Measurements from ENCODE around the gene STRN4. TPM values are rescaled to one million over a fixed set of nuclear protein-coding genes. Genes with fewer than 3 reads are reported as not detected.

STRN4 gene
- total RNA-seq, 1 experiment from 2014 or later = 37.5 TPM

DNA sequence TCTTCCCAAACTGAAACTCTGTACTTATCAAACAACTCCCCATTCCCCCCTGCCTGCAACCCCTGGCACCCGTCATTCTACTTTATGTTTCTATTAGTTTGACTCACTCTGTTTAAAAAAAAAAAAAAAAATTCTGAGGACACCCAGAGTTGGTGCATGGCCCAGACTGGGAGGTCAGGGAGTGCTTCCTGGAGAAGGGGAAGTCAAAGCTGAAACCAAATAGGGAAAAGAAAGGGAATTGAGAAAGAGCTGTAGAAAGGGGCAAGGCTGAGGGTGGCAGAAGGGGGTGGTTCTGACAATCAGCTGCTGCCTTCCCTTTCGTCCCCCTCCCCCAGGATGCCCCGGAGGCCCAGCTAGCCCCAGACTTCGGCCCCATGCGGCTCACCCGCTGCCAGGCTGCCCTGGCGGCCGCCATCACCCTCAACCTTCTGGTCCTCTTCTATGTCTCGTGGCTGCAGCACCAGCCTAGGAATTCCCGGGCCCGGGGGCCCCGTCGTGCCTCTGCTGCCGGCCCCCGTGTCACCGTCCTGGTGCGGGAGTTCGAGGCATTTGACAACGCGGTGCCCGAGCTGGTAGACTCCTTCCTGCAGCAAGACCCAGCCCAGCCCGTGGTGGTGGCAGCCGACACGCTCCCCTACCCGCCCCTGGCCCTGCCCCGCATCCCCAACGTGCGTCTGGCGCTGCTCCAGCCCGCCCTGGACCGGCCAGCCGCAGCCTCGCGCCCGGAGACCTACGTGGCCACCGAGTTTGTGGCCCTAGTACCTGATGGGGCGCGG lies 9.0 kb upstream of the STRN4 start:
- H2AFZ ChIP-seq (ENCODE audit: low read length) = no peak overlapping the region

DNA sequence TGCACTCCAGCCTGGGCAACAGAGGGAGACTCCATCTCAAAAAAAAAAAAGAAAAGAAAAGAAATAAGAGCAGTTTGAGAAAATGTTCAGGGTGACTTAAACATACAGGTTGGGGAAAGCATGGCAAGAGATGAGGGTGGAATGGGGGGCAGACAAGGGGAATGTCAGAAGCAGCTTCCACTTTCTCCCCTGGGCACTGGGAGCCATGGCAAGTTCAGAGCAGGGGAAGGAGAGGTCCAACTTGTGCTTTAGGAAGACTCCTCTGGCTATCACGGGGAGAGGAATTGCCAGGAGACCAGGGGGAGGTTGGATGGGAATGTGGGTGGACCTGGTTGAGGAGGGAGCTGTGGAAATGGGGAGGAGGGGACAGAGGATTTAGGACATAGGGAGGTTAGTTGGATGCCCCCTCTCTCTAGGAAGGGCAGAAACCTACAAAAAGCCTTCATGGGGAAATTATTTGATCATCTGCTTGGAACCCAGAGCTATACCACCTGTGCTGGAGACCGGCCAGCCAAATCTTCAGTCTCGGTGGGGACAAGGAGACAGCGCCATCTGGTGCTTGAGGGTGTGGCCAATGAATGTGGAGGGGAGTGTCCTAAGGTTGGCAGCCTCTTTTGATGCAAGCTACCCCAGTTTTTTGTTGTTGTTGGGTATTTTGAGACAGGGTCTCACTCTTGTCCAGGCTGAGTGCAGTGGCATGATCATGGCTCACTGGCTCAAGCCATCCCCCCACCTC lies 7.3 kb upstream of the STRN4 start:
- Histone ChIP-seq H2AFZ (ENCODE audit: low read length) (no peak overlapping the region), H4K20me1 (ENCODE audit: insufficient read depth, low read depth, low read length) (no peaks in the 10 kb centered on the region), H3K9me2 (replicated peaks; ENCODE audit: insufficient read depth, low read length) (no peaks in the 10 kb centered on the region), H3K36me3 (ENCODE audit: insufficient read depth, low read length) (0 out of 2 replicates have a peak, but pooled peaks cover 4% of the 10 kb centered on the region), H3K4me1 (ENCODE audit: low read length) (peaks cover 4% of the 10 kb centered on the region), H3K4me2 (ENCODE audit: low read depth, low read length, poor library complexity, severe bottlenecking) (no peak overlapping the region), H3K79me2 (ENCODE audit: low read length) (no peaks in the 10 kb centered on the region), H3K9ac (ENCODE audit: low read length) (no peak overlapping the region), H3K9me3 (ENCODE audit: low read length) (no peaks in the 10 kb centered on the region), H3K4me3 (ENCODE audit: low read length) (no peak overlapping the region), H3K27me3 (ENCODE audit: low read length) (no peaks in the 10 kb centered on the region), H3K27ac (ENCODE audit: low read length) (no peak overlapping the region)
- peak; percentile 92 for DNase-seq

More for the DNA sequence above, 9.0 kb upstream of the STRN4 start:
- Histone ChIP-seq H4K20me1 (ENCODE audit: insufficient read depth, low read depth, low read length) (no peaks in the 10 kb centered on the region), H3K79me2 (ENCODE audit: low read length) (no peaks in the 10 kb centered on the region), H3K4me3 (ENCODE audit: low read length) (no peak overlapping the region), H3K9me2 (replicated peaks; ENCODE audit: insufficient read depth, low read length) (no peaks in the 10 kb centered on the region), H3K9me3 (ENCODE audit: low read length) (no peaks in the 10 kb centered on the region), H3K4me1 (ENCODE audit: low read length) (peaks cover 4% of the 10 kb centered on the region), H3K9ac (ENCODE audit: low read length) (no peak overlapping the region), H3K36me3 (ENCODE audit: insufficient read depth, low read length) (0 out of 2 replicates have a peak, but pooled peaks cover 4% of the 10 kb centered on the region), H3K4me2 (ENCODE audit: low read depth, low read length, poor library complexity, severe bottlenecking) (no peak overlapping the region), H3K27ac (ENCODE audit: low read length) (no peak overlapping the region), H3K27me3 (ENCODE audit: low read length) (no peaks in the 10 kb centered on the region)
- no peak for DNase-seq

DNA sequence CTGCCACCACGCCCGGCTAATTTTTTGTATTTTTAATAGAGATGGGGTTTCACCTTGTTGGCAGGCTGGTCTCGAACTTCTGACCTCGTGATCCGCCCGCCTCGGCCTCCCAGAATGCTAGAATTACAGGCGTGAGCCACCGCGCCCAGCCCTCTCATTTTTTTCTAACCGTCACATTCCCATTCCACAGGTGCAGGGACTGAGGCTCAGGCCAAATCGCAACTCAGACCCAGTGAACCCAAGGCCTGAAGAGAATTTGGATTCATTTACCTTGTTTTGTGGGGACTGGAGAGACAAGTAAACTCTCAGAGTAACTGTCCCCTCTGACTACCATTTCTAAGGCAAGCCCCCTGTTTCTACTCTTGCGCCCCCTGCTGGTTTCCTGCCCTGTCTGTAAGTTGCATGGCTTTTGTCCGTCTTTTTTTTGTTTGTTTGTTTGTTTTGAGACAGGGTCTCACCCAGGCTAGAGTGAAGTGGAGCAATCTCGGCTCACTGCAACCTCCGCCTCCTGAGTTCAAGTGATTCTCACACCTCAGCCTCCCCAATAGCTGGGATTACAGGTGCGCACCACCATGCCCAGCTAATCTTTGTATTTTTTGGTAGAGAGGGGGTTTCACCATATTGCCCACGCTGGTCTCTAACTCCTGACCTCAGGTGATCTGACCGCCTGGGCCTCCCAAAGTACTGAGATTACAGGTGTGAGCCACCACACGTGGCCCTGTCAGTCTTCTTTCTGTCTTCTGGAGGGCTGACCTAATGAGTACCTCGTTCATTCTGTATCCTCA lies 2.3 kb upstream of the STRN4 start:
- Histone ChIP-seq H3K79me2 (ENCODE audit: low read length) (peaks cover 39% of the 10 kb centered on the region), H3K4me2 (ENCODE audit: low read depth, low read length, poor library complexity, severe bottlenecking) (no peak overlapping the region), H3K4me3 (ENCODE audit: low read length) (no peak overlapping the region), H3K36me3 (ENCODE audit: insufficient read depth, low read length) (0 out of 2 replicates have a peak, but pooled peaks cover 4% of the 10 kb centered on the region), H3K9ac (ENCODE audit: low read length) (no peak overlapping the region), H3K9me3 (ENCODE audit: low read length) (no peaks in the 10 kb centered on the region), H4K20me1 (ENCODE audit: insufficient read depth, low read depth, low read length) (peaks cover 19% of the 10 kb centered on the region), H3K9me2 (replicated peaks; ENCODE audit: insufficient read depth, low read length) (no peaks in the 10 kb centered on the region), H3K27me3 (ENCODE audit: low read length) (no peaks in the 10 kb centered on the region), H3K4me1 (ENCODE audit: low read length) (peaks cover 29% of the 10 kb centered on the region), H2AFZ (ENCODE audit: low read length) (no peak overlapping the region), H3K27ac (ENCODE audit: low read length) (no peak overlapping the region)
- DNase-seq = peak; percentile 88

DNA sequence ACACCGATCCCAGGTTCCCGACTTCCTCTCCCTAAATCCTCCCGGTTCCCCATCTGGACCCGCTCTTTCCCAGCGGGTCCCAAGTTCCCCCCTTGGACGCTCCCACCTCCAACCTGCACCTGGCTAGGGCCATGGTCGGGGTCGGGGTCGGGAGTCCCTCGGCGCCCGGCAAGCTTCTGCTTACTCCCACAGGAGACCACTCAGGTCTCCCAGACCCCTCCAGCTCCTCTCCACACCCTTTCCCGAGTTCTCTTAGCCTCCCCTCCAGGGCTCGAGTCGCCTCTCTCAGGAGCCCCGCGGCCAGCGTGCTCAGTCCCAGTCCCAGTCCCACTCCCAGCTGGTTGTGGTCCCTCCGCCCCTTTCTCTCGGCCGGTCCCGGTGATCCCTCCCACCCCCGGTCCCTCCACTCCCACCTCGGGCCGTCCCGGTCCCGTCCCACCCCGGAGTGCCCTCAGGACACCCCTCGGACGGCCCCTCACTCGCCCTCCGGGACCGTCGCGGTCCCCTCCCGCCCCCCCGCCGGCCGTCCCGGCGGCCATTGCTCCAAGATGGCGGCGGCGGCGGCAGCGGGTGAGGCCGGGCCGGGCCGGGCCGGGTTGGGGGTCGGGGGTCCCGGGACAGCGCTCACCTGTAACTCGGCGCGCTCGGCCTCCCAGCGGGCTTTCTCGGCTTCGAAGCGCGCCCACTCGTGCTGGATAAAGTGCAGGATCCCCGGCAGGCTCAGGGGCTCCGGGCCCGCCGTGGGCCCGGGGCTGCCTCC lies 549 bp downstream of the STRN4 start, which contains the start of gene FKRP:
Gene FKRP (plus strand): TSS at position 537 of the 760 bp plus-strand sequence. CDS start 9,394 bp downstream, outside the sequence.
- Histone ChIP-seq H3K27ac (ENCODE audit: low read length) (peak within 1 kb of the TSS; percentile 67), H4K20me1 (ENCODE audit: insufficient read depth, low read depth, low read length) (peaks cover 44% of the 10 kb centered on the region), H2AFZ (ENCODE audit: low read length) (peak within 1 kb of the TSS; percentile 83; the same call in 1 of the 2 replicates), H3K36me3 (ENCODE audit: insufficient read depth, low read length) (peaks cover 5% of the 10 kb centered on the region), H3K4me3 (ENCODE audit: low read length) (peak within 1 kb of the TSS; percentile 98), H3K4me2 (ENCODE audit: low read depth, low read length, poor library complexity, severe bottlenecking) (peak within 1 kb of the TSS; percentile 96), H3K79me2 (ENCODE audit: low read length) (peaks cover 67% of the 10 kb centered on the region), H3K27me3 (ENCODE audit: low read length) (no peaks in the 10 kb centered on the region), H3K9me3 (ENCODE audit: low read length) (no peaks in the 10 kb centered on the region), H3K9me2 (replicated peaks; ENCODE audit: insufficient read depth, low read length) (no peaks in the 10 kb centered on the region), H3K4me1 (ENCODE audit: low read length) (peaks cover 31% of the 10 kb centered on the region), H3K9ac (ENCODE audit: low read length) (peak within 1 kb of the TSS; percentile 95)
- peak; percentile 61 for DNase-seq

DNA sequence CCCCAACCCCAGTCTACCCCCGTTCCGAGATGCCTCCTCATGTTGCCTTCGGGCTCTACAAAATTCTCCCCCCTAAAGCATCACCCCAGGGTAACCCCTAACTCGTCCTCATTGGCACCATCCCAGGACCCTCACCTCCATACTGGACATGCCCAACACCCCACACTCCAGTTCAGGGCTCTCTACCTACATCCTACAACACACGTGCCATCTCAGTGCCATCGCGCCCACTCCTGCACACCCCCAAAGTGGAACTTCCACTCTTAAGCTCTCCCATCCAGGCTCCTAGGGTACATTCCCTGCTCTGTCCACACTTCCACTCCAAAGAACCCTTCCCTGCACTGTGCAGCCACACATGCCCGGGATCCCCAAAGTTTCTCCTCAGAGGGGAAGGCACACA lies 1.2 kb downstream of the STRN4 start:
- Histone ChIP-seq H3K9ac (ENCODE audit: low read length) (peak overlapping the region; percentile 95), H3K9me3 (ENCODE audit: low read length) (no peaks in the 10 kb centered on the region), H4K20me1 (ENCODE audit: insufficient read depth, low read depth, low read length) (peaks cover 49% of the 10 kb centered on the region), H3K4me3 (ENCODE audit: low read length) (peak overlapping the region; percentile 98), H3K79me2 (ENCODE audit: low read length) (peaks cover 74% of the 10 kb centered on the region), H2AFZ (ENCODE audit: low read length) (no peak overlapping the region), H3K4me1 (ENCODE audit: low read length) (peaks cover 31% of the 10 kb centered on the region), H3K27me3 (ENCODE audit: low read length) (no peaks in the 10 kb centered on the region), H3K4me2 (ENCODE audit: low read depth, low read length, poor library complexity, severe bottlenecking) (peak overlapping the region; percentile 84), H3K27ac (ENCODE audit: low read length) (peak overlapping the region; percentile 67), H3K9me2 (replicated peaks; ENCODE audit: insufficient read depth, low read length) (no peaks in the 10 kb centered on the region), H3K36me3 (ENCODE audit: insufficient read depth, low read length) (peaks cover 5% of the 10 kb centered on the region)
- no peak for DNase-seq

DNA sequence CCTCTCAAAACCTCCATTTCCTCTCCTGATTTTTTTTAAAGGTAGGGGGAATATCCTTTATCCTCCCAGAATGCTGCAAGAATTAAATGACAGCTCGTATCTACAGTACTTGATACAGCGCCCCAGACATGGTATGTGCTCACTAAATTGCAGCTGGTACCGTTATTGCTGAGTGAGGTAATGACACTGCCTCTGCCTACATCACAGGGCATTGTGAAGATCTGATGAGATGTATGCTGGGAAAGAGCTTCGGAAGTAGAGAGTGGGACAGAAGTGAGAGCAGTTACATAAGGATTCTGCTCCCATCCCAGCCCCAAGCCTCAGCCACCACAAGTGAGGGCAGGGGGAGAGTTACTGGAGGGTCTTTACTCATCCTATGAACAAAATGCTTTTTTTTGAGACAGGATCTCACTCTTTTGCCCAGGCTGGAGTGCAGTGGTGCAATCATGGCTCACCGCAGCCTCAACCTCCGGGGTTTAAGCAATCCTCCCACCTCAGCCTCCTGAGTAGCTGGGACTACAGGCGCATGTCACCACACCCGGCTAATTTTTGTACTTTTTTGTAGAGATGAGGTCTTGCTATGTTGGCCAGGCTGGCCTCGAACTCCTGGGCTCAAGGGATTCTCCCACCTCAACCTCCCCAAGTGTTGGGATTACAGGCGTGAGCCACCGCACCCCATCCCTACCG lies 2.1 kb downstream of the STRN4 start:
- Histone ChIP-seq H3K9me2 (replicated peaks; ENCODE audit: insufficient read depth, low read length) (no peaks in the 10 kb centered on the region), H4K20me1 (ENCODE audit: insufficient read depth, low read depth, low read length) (peaks cover 55% of the 10 kb centered on the region), H3K4me3 (ENCODE audit: low read length) (peak overlapping the region; percentile 98), H3K9me3 (ENCODE audit: low read length) (no peaks in the 10 kb centered on the region), H3K79me2 (ENCODE audit: low read length) (peaks cover 83% of the 10 kb centered on the region), H3K4me2 (ENCODE audit: low read depth, low read length, poor library complexity, severe bottlenecking) (peak overlapping the region; percentile 84), H3K36me3 (ENCODE audit: insufficient read depth, low read length) (peaks cover 5% of the 10 kb centered on the region), H3K27ac (ENCODE audit: low read length) (no peak overlapping the region), H3K9ac (ENCODE audit: low read length) (peak overlapping the region; percentile 95), H2AFZ (ENCODE audit: low read length) (no peak overlapping the region), H3K27me3 (ENCODE audit: low read length) (no peaks in the 10 kb centered on the region), H3K4me1 (ENCODE audit: low read length) (peaks cover 31% of the 10 kb centered on the region)
- DNase-seq = no peak

DNA sequence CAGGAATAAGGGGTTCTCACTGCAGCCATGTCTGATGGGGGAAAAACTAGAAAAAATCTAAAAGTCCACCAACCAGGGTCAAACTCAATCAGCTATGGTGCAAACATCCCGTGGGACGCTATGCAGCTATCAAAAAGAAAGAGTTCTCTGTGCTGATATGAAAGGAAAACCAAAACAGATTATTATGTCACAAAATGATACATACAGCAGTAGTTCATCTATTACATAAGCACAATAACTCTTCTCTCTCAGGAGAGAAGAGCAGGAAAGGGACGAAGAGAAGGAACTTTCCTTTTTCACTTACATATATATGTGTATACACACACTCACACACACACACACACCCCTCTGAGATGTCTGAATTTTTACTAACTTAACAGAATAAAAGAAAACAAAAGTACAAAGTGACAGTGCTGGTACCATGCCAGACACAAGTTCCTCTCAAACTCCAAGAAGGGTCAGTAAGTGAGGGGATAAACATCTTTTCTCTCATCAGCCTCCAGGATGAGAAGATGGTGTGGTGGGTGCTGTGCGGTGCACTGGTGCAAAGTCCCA lies 3.2 kb downstream of the STRN4 start:
- Histone ChIP-seq H3K4me3 (ENCODE audit: low read length) (no peak overlapping the region), H3K4me2 (ENCODE audit: low read depth, low read length, poor library complexity, severe bottlenecking) (no peak overlapping the region), H2AFZ (ENCODE audit: low read length) (no peak overlapping the region), H3K9me2 (replicated peaks; ENCODE audit: insufficient read depth, low read length) (no peaks in the 10 kb centered on the region), H4K20me1 (ENCODE audit: insufficient read depth, low read depth, low read length) (peaks cover 63% of the 10 kb centered on the region), H3K9ac (ENCODE audit: low read length) (no peak overlapping the region), H3K27ac (ENCODE audit: low read length) (no peak overlapping the region), H3K79me2 (ENCODE audit: low read length) (peaks cover 94% of the 10 kb centered on the region), H3K36me3 (ENCODE audit: insufficient read depth, low read length) (peaks cover 7% of the 10 kb centered on the region), H3K4me1 (ENCODE audit: low read length) (peaks cover 31% of the 10 kb centered on the region), H3K9me3 (ENCODE audit: low read length) (no peaks in the 10 kb centered on the region), H3K27me3 (ENCODE audit: low read length) (no peaks in the 10 kb centered on the region)
- DNase-seq = no peak
